K562 (cell line): ENCODE data around the gene SLC5A10. TPM values are rescaled to one million over a fixed set of nuclear protein-coding genes. Genes with fewer than 3 reads are reported as not detected.

Experiments
- ATAC-seq: fragments of 200-7000 bp; cut with Tn5 transposase; 3 replicates; pipeline ENCODE4 v1.9.1; 2020; ENCODE audit warnings: moderate library complexity
- BruUV-seq: library from RNA; stranded (reverse); fragments of 400-500 nt; replicated peaks from 2 replicates; lab custom pipeline; 2021; lab: Mats Ljungman, UMichigan
- CTCF ChIA-PET: fragments of 300-600 bp; formaldehyde crosslinking; extraction: SDS; loops from one replicate; lab custom pipeline; 2021; ENCODE audit warnings: low intra/inter-chr PET ratio; lab: Yijun Ruan, JAX
- POLR2A ChIA-PET: fragments of 300-600, 350-650 bp; sonication (Branson Sonifier 250); formaldehyde crosslinking; extraction: SDS; loops from one replicate; lab custom pipeline; 2021; ENCODE audit warnings: antibody characterized with exemption, inconsistent platforms; lab: Yijun Ruan, JAX
- DNase-seq, 4 experiments: peaks; one replicate each; pipeline versions ENCODE4 v3.0.0 to v3.0.0-alpha.2; 2011 to 2018; ENCODE audit warnings: low spot score in 3 of 4, mixed read lengths in 3 of 4; ENCODE audit errors: extremely low read depth in 1 of 4
- FAIRE-seq: peaks from 2 replicates; lab custom pipeline; 2011; peaks lifted over from hg19 to GRCh38; lab: Jason Lieb, UNC
- H2AFZ ChIP-seq: 2 replicates; pipeline ENCODE4 v1.6.0; 2011; ENCODE audit warnings: low read depth, low read length, control low read depth, inconsistent platforms
- H3K27ac ChIP-seq: fragments of 200-600 bp; 3 replicates; pipeline ENCODE4 v1.8.0; 2011; ENCODE audit warnings: low read depth, mild to moderate bottlenecking, control low read depth, inconsistent platforms, low read length, moderate library complexity, mixed read lengths; ENCODE audit errors: extremely low read depth
- H3K27me3 ChIP-seq, 2 experiments: fragments of 300-600 bp in 1 of 2; 2 replicates in 1 of 2; 3 replicates in 1 of 2; pipeline versions ENCODE4 v1.6.0 to v1.8.0; 2011; ENCODE audit warnings: inconsistent platforms in 2 of 2, low read length in 2 of 2, mild to moderate bottlenecking in 1 of 2, mixed read lengths in 1 of 2, moderate library complexity in 1 of 2; ENCODE audit not compliant: control insufficient read depth in 2 of 2, insufficient read depth in 2 of 2
- H3K36me3 ChIP-seq: fragments of 300-600 bp; 3 replicates; pipeline ENCODE4 v1.8.0; 2011; ENCODE audit warnings: mild to moderate bottlenecking, low read length, inconsistent platforms; ENCODE audit not compliant: control insufficient read depth, insufficient read depth
- H3K4me1 ChIP-seq, 2 experiments: fragments of 200-600 bp in 1 of 2; replicated peaks in 1 of 2; 2 replicates in 1 of 2; 3 replicates in 1 of 2; pipeline versions ENCODE4 v1.5.1 to v1.8.0; 2011; ENCODE audit warnings: inconsistent platforms in 2 of 2, low read length in 2 of 2, mild to moderate bottlenecking in 1 of 2, mixed read lengths in 1 of 2, moderate library complexity in 1 of 2; ENCODE audit not compliant: control insufficient read depth in 2 of 2, insufficient read depth in 2 of 2
- H3K4me2 ChIP-seq: 2 replicates; pipeline ENCODE4 v1.6.1; 2011; ENCODE audit warnings: low read length, control low read depth, inconsistent platforms, mixed read lengths; ENCODE audit not compliant: insufficient read depth
- H3K4me3 ChIP-seq: fragments of 200-600 bp; sonication (generic), shearing (Covaris generic); 2 replicates; pipeline ENCODE4 v1.5.1; 2016; ENCODE audit warnings: control low read depth, inconsistent platforms
- H3K79me2 ChIP-seq: fragments of 200-600 bp; 3 replicates; pipeline ENCODE4 v1.8.0; 2011; ENCODE audit warnings: low read length, inconsistent platforms; ENCODE audit not compliant: control insufficient read depth, insufficient read depth
- H3K9ac ChIP-seq, 2 experiments: 2 replicates each; pipeline versions ENCODE4 v1.6.0 to v1.6.1; 2011; ENCODE audit warnings: low read depth in 2 of 2, low read length in 2 of 2, control low read depth in 1 of 2, inconsistent platforms in 1 of 2, mild to moderate bottlenecking in 1 of 2, mixed read lengths in 1 of 2; ENCODE audit not compliant: insufficient read depth in 1 of 2
- H3K9me1 ChIP-seq: one replicate; pipeline ENCODE4 v1.6.0; 2011; ENCODE audit warnings: inconsistent platforms, mild to moderate bottlenecking, low read length, moderate library complexity; ENCODE audit not compliant: control insufficient read depth, insufficient read depth
- H3K9me3 ChIP-seq: replicated peaks from 2 replicates; pipeline ENCODE4 v1.5.1; 2011; ENCODE audit warnings: low read depth, low read length, inconsistent platforms; ENCODE audit not compliant: control insufficient read depth, insufficient read depth
- H4K20me1 ChIP-seq: replicated peaks from 2 replicates; pipeline ENCODE4 v1.6.1; 2011; ENCODE audit warnings: low read length, inconsistent platforms, mixed read lengths; ENCODE audit not compliant: control insufficient read depth, insufficient read depth
- ADNP ChIP-seq: fragments of 200-800 bp; sonication (Bioruptor generic); IDR thresholded peaks from 2 replicates; pipeline ENCODE4 v1.6.1; 2016; ENCODE audit warnings: missing genetic modification characterization, missing compliant biosample characterization
- BCOR ChIP-seq: fragments of 450-650 bp; IDR thresholded peaks from 2 replicates; pipeline ENCODE4 v1.6.1; 2016
- CBFA2T2 ChIP-seq: fragments of 450-650 bp; conservative IDR thresholded peaks from 2 replicates; pipeline ENCODE4 v1.6.1; 2017; ENCODE audit warnings: mild to moderate bottlenecking
- CBFA2T3 ChIP-seq: fragments of 450-650 bp; IDR thresholded peaks from 2 replicates; pipeline ENCODE4 v1.6.1; 2017
- ESRRA ChIP-seq: fragments of 450-650 bp; IDR thresholded peaks from 2 replicates; pipeline ENCODE4 v1.6.1; 2014; ENCODE audit warnings: low read depth, mild to moderate bottlenecking, moderate library complexity, borderline replicate concordance
- KDM1A ChIP-seq, 2 experiments: fragments of 450-650 bp; IDR thresholded peaks; 2 replicates each; pipeline ENCODE4 v1.6.1; 2016; ENCODE audit warnings: mild to moderate bottlenecking in 2 of 2
- RBM25 ChIP-seq: fragments of 200-400 bp; formaldehyde crosslinking; IDR thresholded peaks from 2 replicates; pipeline ENCODE4 v1.6.1; 2018; ENCODE audit warnings: low read length, low read depth, moderate library complexity; ENCODE audit not compliant: severe bottlenecking
- RCOR1 ChIP-seq, 2 experiments: IDR thresholded peaks; 2 replicates each; pipeline ENCODE4 v1.6.1; 2012; ENCODE audit warnings: low read depth in 2 of 2, low read length in 2 of 2, borderline replicate concordance in 1 of 2, improper control_type of control experiment in 1 of 2
- SMAD3 ChIP-seq: fragments of 450-650 bp; formaldehyde crosslinking; conservative IDR thresholded peaks from 2 replicates; pipeline ENCODE4 v1.4.0; 2020; ENCODE audit warnings: mild to moderate bottlenecking
- TAL1 ChIP-seq: fragments of 450-650 bp; IDR thresholded peaks from 2 replicates; pipeline ENCODE4 v1.6.1; 2016; ENCODE audit warnings: mild to moderate bottlenecking
- ZBED1 ChIP-seq: IDR thresholded peaks from 2 replicates; pipeline ENCODE4 v1.6.1; 2014
- ZBTB7A ChIP-seq: IDR thresholded peaks from 2 replicates; pipeline ENCODE4 v1.6.1; 2011; ENCODE audit warnings: low read depth, mild to moderate bottlenecking, low read length, moderate library complexity, borderline replicate concordance; ENCODE audit not compliant: control insufficient read depth
- ZFX ChIP-seq: sonication (generic); formaldehyde crosslinking; IDR thresholded peaks from 2 replicates; pipeline ENCODE4 v1.8.0; 2022; ENCODE audit warnings: mild to moderate bottlenecking, missing genetic modification reagents, moderate library complexity
- ZKSCAN1 ChIP-seq: fragments of 150-350 bp; IDR thresholded peaks from 2 replicates; pipeline ENCODE4 v1.6.1; 2016; ENCODE audit warnings: low read depth, low read length
- WGBS: fragments of 100-300 bp; shearing (Covaris generic); methylation state at CpG from one replicate; pipeline ENCODE4 v1.1.6; 2016; ENCODE audit warnings: low coverage, mixed read lengths; ENCODE audit not compliant: insufficient coverage; ENCODE audit errors: missing lambda C conversion rate; 5-methylcytosine and 5-hydroxymethylcytosine counted together
- in situ Hi-C: fragments of 300-500 bp; cut with MboI; formaldehyde crosslinking; loops from 4 replicates; pipeline ENCODE4 v1.15.0; 2018; ENCODE audit warnings: inconsistent platforms, mixed read lengths
- intact Hi-C: fragments of 100-400 bp; cut with micrococcal nuclease; formaldehyde crosslinking; loops from 2 replicates; pipeline ENCODE4 v1.14.2; 2022
- polyA plus RNA-seq, 8 experiments: library from polyadenylated mRNA; depleted of rRNA in 4 of 8; stranded (reverse) in 5 of 8; unstranded in 3 of 8; fragments of >200 nt; fragmentation: Nextera tagmentation in 2 of 8; fragmentation: Illumina TruSeq in 1 of 8; extraction: Ambion mirVana in 2 of 8; extraction: Trizol in 1 of 8; gene quantifications; 2 replicates each; pipeline versions ENCODE4 v1.2.1 to v1.2.3, GENCODE V29; 2011 to 2014; ENCODE audit warnings: inconsistent platforms in 1 of 8, missing spikeins in 1 of 8
- total RNA-seq, 7 experiments: library from RNA; depleted of rRNA in 6 of 7; stranded (reverse); fragments of >200 nt in 6 of 7; fragmentation: Illumina TruSeq in 2 of 7; extraction: Trizol in 2 of 7; gene quantifications; 2 replicates each; pipeline versions ENCODE4 v1.2.1 to v1.2.3, GENCODE V29; 2011 to 2021; ENCODE audit warnings: low replicate concordance in 1 of 7
- TF ChIP-seq, protein P1 (sequence below): fragments of 450-650 bp; IDR thresholded peaks from 2 replicates; pipeline ENCODE4 v1.6.1; 2017; ENCODE audit warnings: mild to moderate bottlenecking, moderate library complexity
- TF ChIP-seq, protein P2 (sequence below): fragments of 450-650 bp; formaldehyde crosslinking; IDR thresholded peaks from 2 replicates; pipeline ENCODE4 v1.4.0; 2022; ENCODE audit warnings: missing genetic modification characterization

Gene SLC5A10
- total and polyA plus RNA-seq, 9 of the 15 experiments (the other 6 are each of a cell fraction or from before 2014, with no cell fraction given): 0.03 to 0.09 (median 0.03) TPM; not detected in 5

DNA sequence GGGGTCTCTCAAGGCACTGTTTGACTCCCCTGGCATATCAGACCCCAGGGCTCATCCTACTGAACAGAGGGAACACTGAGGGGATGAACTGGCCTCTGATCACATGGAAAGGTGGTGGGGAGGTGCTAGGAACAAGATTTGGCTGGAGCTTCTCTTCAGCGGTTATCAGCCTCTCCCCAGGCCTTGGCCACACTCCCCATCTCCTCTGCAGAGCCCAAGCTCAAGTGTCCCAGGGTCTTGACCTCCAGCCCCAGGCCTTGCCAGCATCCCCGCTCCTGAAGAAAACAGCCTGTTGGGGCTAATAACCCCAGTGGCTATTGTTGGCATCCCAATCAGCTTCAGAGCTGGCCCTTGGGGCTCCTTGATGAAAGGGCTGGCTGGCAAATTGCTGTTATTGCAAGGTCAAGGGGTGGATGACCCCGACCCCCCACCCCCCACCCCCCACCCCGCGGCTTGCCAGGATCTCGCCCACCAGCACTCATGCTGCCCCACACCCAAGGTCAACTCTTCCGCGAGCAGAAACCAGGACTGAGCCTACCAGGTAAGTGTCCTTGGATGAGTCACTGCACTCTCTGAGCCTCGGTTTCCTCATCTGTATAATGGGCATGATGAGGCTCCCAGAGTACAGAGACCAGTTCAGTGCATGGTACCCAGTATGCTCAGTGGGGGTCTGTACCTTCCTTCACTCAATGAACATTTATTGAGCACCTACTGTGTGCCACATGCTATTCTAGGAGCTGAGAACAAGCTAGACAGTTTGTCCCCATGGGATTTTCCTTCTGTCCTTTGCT is 71.4 kb downstream of the SLC5A10 start:
- WGBS: 33% methylated on average over 5 of the region's 9 CpGs
- intact Hi-C loops: no loop called here
- FAIRE-seq: no peak

More for the DNA sequence above, 71.4 kb downstream of the SLC5A10 start:
- in situ Hi-C loops: no loop called here
- H3K9me1 ChIP-seq: no peaks in the 10 kb centered on the region
- H3K36me3 ChIP-seq: no peaks in the 10 kb centered on the region
- H3K4me1 ChIP-seq: peaks cover 12 to 36% of the 10 kb centered on the region in 2 experiments; a peak in 4 of 5 replicates
- no peak overlapping the region for H3K9ac ChIP-seq
- no peaks in the 10 kb centered on the region for H3K79me2 ChIP-seq
- H3K4me2 ChIP-seq: no peak overlapping the region
- no peaks in the 10 kb centered on the region for H3K9me3 ChIP-seq
- TF ChIP-seq ADNP (tag): 0 out of 2 replicates have a peak, but pooled peaks have one; percentile 53
- TF ChIP-seq ZKSCAN1: peak; percentile 34; the same call in 1 of the 2 replicates
- peak; percentile 59 for TF ChIP-seq CBFA2T3
- TF ChIP-seq CBFA2T2: peak; percentile 37
- no peak for TF ChIP-seq ZFX (CRISPR knock-in tag)
- 0 out of 2 replicates have a peak, but pooled peaks have one; percentile 36 for TF ChIP-seq ZBTB7A
- TF ChIP-seq TAL1: peak; percentile 14; the same call in 1 of the 2 replicates
- peak; percentile 17; the same call in 1 of the 2 replicates for TF ChIP-seq ESRRA
- TF ChIP-seq RBM25: peak; percentile 87
- TF ChIP-seq RCOR1 (IDR thresholded peaks at IDR 0.05; ENCODE audit: borderline replicate concordance in 1 of 2, low read depth in 2 of 2, low read length in 2 of 2): peak in 1 of 2 experiments; percentile 49; a peak in 1 of 4 replicates
- TF ChIP-seq, protein P1, sequence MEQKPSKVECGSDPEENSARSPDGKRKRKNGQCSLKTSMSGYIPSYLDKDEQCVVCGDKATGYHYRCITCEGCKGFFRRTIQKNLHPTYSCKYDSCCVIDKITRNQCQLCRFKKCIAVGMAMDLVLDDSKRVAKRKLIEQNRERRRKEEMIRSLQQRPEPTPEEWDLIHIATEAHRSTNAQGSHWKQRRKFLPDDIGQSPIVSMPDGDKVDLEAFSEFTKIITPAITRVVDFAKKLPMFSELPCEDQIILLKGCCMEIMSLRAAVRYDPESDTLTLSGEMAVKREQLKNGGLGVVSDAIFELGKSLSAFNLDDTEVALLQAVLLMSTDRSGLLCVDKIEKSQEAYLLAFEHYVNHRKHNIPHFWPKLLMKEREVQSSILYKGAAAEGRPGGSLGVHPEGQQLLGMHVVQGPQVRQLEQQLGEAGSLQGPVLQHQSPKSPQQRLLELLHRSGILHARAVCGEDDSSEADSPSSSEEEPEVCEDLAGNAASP: no peak
- TF ChIP-seq BCOR: peak; percentile 74
- TF ChIP-seq KDM1A (IDR thresholded peaks at IDR 0.05): peak in 1 of 2 experiments; percentile 64; a peak in 2 of 4 replicates
- no peak for TF ChIP-seq SMAD3 (CRISPR knock-in tag)
- no peak for TF ChIP-seq ZBED1
- TF ChIP-seq, protein P2, sequence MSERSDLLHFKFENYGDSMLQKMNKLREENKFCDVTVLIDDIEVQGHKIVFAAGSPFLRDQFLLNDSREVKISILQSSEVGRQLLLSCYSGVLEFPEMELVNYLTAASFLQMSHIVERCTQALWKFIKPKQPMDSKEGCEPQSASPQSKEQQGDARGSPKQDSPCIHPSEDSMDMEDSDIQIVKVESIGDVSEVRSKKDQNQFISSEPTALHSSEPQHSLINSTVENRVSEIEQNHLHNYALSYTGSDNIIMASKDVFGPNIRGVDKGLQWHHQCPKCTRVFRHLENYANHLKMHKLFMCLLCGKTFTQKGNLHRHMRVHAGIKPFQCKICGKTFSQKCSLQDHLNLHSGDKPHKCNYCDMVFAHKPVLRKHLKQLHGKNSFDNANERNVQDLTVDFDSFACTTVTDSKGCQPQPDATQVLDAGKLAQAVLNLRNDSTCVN (CRISPR knock-in tag): no peak
- H2AFZ ChIP-seq: no peak overlapping the region
- DNase-seq (peak in 2 of 4 experiments; percentile 33 to 53), ATAC-seq (peak; percentile 25; the same call in 2 of the 3 replicates)
- BruUV-seq: no TSS peak
- H4K20me1 ChIP-seq: no peaks in the 10 kb centered on the region
- no peaks in the 10 kb centered on the region for H3K27me3 ChIP-seq
- H3K4me3 ChIP-seq: no peak overlapping the region
- POLR2A ChIA-PET: interaction anchor here (0.7 to 1.3 kb wide), 2 partner anchors 11 to 19 kb away, joined by 3 read pairs; no protein-coding TSS in a partner anchor
- no peak overlapping the region for H3K27ac ChIP-seq
- CTCF ChIA-PET: no interaction called here
